Mesenchymal stem cell (in vitro differentiated cells and primary cell): ENCODE measurements around the gene LHX1.

Experiments used
- DNase-seq: peaks from one replicate; pipeline ENCODE4 v3.0.0-alpha.2; 2013
- H2AFZ ChIP-seq: one replicate; pipeline ENCODE4 v1.6.1; 2013; ENCODE audit warnings: low read depth, mild to moderate bottlenecking, control low read depth, inconsistent platforms, low read length, moderate library complexity
- H2AK5ac ChIP-seq: 2 replicates; pipeline ENCODE4 v1.6.1; 2013; ENCODE audit warnings: low read length, moderate library complexity, mild to moderate bottlenecking, inconsistent platforms; ENCODE audit not compliant: severe bottlenecking
- H2BK120ac ChIP-seq: one replicate; pipeline ENCODE4 v1.6.1; 2013; ENCODE audit warnings: low read depth, mild to moderate bottlenecking, inconsistent platforms, low read length, moderate library complexity
- H2BK12ac ChIP-seq, 2 experiments: one replicate each; pipeline ENCODE4 v1.6.1; 2013; ENCODE audit warnings: inconsistent platforms in 2 of 2, low read length in 2 of 2, mild to moderate bottlenecking in 2 of 2, moderate library complexity in 2 of 2, control low read depth in 1 of 2
- H2BK15ac ChIP-seq: one replicate; pipeline ENCODE4 v1.6.1; 2013; ENCODE audit warnings: mild to moderate bottlenecking, low read depth, inconsistent platforms; ENCODE audit not compliant: poor library complexity, severe bottlenecking
- H2BK5ac ChIP-seq: 2 replicates; pipeline ENCODE4 v1.6.1; 2013; ENCODE audit warnings: low read depth, mild to moderate bottlenecking, low read length, control low read depth, inconsistent platforms; ENCODE audit not compliant: poor library complexity, severe bottlenecking
- H3K14ac ChIP-seq, 2 experiments: one replicate each; pipeline ENCODE4 v1.6.1; 2013; ENCODE audit warnings: inconsistent platforms in 2 of 2, low read length in 2 of 2, control low read depth in 1 of 2, mild to moderate bottlenecking in 1 of 2, moderate library complexity in 1 of 2
- H3K18ac ChIP-seq, 2 experiments: one replicate each; pipeline ENCODE4 v1.6.1; 2013; ENCODE audit warnings: inconsistent platforms in 2 of 2, low read length in 2 of 2, control low read depth in 1 of 2, low read depth in 1 of 2, mild to moderate bottlenecking in 1 of 2
- H3K23ac ChIP-seq, 2 experiments: one replicate each; pipeline ENCODE4 v1.6.1; 2013; ENCODE audit warnings: inconsistent platforms in 2 of 2, low read length in 2 of 2, mild to moderate bottlenecking in 2 of 2, moderate library complexity in 2 of 2, control low read depth in 1 of 2
- H3K27ac ChIP-seq: 2 replicates; pipeline ENCODE4 v1.5.1; 2013; ENCODE audit warnings: mild to moderate bottlenecking, moderate library complexity, low read length, control low read depth, inconsistent platforms; ENCODE audit not compliant: poor library complexity, severe bottlenecking
- H3K27me3 ChIP-seq, 2 experiments: 2 replicates each; pipeline versions ENCODE4 v1.6.1 to v1.7.0; 2013; ENCODE audit warnings: low read length in 2 of 2, mild to moderate bottlenecking in 2 of 2, moderate library complexity in 2 of 2, control low read depth in 1 of 2, inconsistent platforms in 1 of 2; ENCODE audit not compliant: control insufficient read depth in 1 of 2, insufficient read depth in 1 of 2
- H3K36me3 ChIP-seq, 2 experiments: 2 replicates each; pipeline versions ENCODE4 v1.6.1 to v1.7.0; 2013; ENCODE audit warnings: low read length in 2 of 2, control low read depth in 1 of 2, inconsistent platforms in 1 of 2, low read depth in 1 of 2, mild to moderate bottlenecking in 1 of 2; ENCODE audit not compliant: insufficient read depth in 2 of 2, control insufficient read depth in 1 of 2
- H3K4ac ChIP-seq, 2 experiments: one replicate each; pipeline ENCODE4 v1.6.1; 2013; ENCODE audit warnings: inconsistent platforms in 2 of 2, low read length in 2 of 2, mild to moderate bottlenecking in 2 of 2, moderate library complexity in 2 of 2, control low read depth in 1 of 2, low read depth in 1 of 2
- H3K4me1 ChIP-seq: 2 replicates; pipeline ENCODE4 v1.6.1; 2013; ENCODE audit warnings: low read depth, low read length, control low read depth; ENCODE audit not compliant: control insufficient read depth, insufficient read depth
- H3K4me2 ChIP-seq: 2 replicates; pipeline ENCODE4 v1.6.1; 2013; ENCODE audit warnings: low read length, mild to moderate bottlenecking, inconsistent platforms; ENCODE audit not compliant: poor library complexity, severe bottlenecking
- H3K4me3 ChIP-seq, 2 experiments: 2 replicates each; pipeline versions ENCODE4 v1.5.1 to v1.7.0; 2013; ENCODE audit warnings: low read length in 2 of 2, mild to moderate bottlenecking in 2 of 2, control low read depth in 1 of 2, low read depth in 1 of 2; ENCODE audit not compliant: insufficient read depth in 1 of 2
- H3K79me1 ChIP-seq: replicated peaks from 2 replicates; pipeline ENCODE4 v1.6.1; 2013; ENCODE audit warnings: mild to moderate bottlenecking, control low read depth, low read length, inconsistent platforms; ENCODE audit not compliant: poor library complexity, severe bottlenecking
- H3K9ac ChIP-seq: 2 replicates; pipeline ENCODE4 v1.7.0; 2013; ENCODE audit warnings: mild to moderate bottlenecking, low read length, moderate library complexity
- H3K9me3 ChIP-seq: 2 replicates; pipeline ENCODE4 v1.7.0; 2013; ENCODE audit warnings: mild to moderate bottlenecking, low read length; ENCODE audit not compliant: control insufficient read depth
- H4K8ac ChIP-seq: one replicate; pipeline ENCODE4 v1.6.1; 2013; ENCODE audit warnings: inconsistent platforms, mild to moderate bottlenecking, low read length, moderate library complexity
- H4K91ac ChIP-seq: one replicate; pipeline ENCODE4 v1.6.1; 2013; ENCODE audit warnings: mild to moderate bottlenecking, low read length, inconsistent platforms
- WGBS: methylation state at CpG from one replicate; pipeline ENCODE4 v1.1.7; 2013; ENCODE audit warnings: mixed read lengths; 5-methylcytosine and 5-hydroxymethylcytosine counted together

LHX1 gene

GRCh38 chr17:36929851-36930582 is 7.3 kb upstream of the LHX1 start:
- H3K79me1 ChIP-seq: no peaks in the 10 kb centered on the region
- no peak overlapping the region for H2AK5ac ChIP-seq
- no peak for DNase-seq
- H2BK5ac ChIP-seq: no peak overlapping the region
- no peak overlapping the region for H3K23ac ChIP-seq
- H2BK15ac ChIP-seq: no peak overlapping the region
- no peak overlapping the region for H2BK12ac ChIP-seq
- WGBS: 74% methylated on average over 15 of the region's 16 CpGs
- H4K91ac ChIP-seq: no peak overlapping the region
- H3K4me1 ChIP-seq: peaks cover 32% of the 10 kb centered on the region
- H3K9ac ChIP-seq: no peak overlapping the region
- no peaks in the 10 kb centered on the region for H3K9me3 ChIP-seq
- no peak overlapping the region for H2BK120ac ChIP-seq
- no peak overlapping the region for H3K4ac ChIP-seq
- H3K14ac ChIP-seq: no peak overlapping the region
- H2AFZ ChIP-seq: no peak overlapping the region
- H4K8ac ChIP-seq: no peak overlapping the region
- no peaks in the 10 kb centered on the region for H3K36me3 ChIP-seq
- H3K18ac ChIP-seq: no peak overlapping the region
- no peak overlapping the region for H3K4me3 ChIP-seq
- H3K27ac ChIP-seq: no peak overlapping the region
- H3K27me3 ChIP-seq: peaks cover 61 to 96% of the 10 kb centered on the region in 2 experiments
- no peak overlapping the region for H3K4me2 ChIP-seq

GRCh38 chr17:36930583-36930900 is 6.7 kb upstream of the LHX1 start:
- no peak overlapping the region for H2AK5ac ChIP-seq
- H4K91ac ChIP-seq: no peak overlapping the region
- no peak overlapping the region for H3K18ac ChIP-seq
- H3K9me3 ChIP-seq: peaks cover 3% of the 10 kb centered on the region
- H3K79me1 ChIP-seq: no peaks in the 10 kb centered on the region
- H3K4me1 ChIP-seq: peaks cover 37% of the 10 kb centered on the region
- no peak overlapping the region for H3K23ac ChIP-seq
- H2BK5ac ChIP-seq: no peak overlapping the region
- no peak overlapping the region for H2BK15ac ChIP-seq
- DNase-seq: no peak
- no peaks in the 10 kb centered on the region for H3K36me3 ChIP-seq
- 83% methylated on average over 1 of the region's 1 CpG for WGBS
- no peak overlapping the region for H3K4me3 ChIP-seq
- H3K14ac ChIP-seq: no peak overlapping the region
- no peak overlapping the region for H3K9ac ChIP-seq
- H3K4me2 ChIP-seq: no peak overlapping the region
- peaks cover 66 to 97% of the 10 kb centered on the region in 2 experiments for H3K27me3 ChIP-seq
- no peak overlapping the region for H2AFZ ChIP-seq
- no peak overlapping the region for H2BK12ac ChIP-seq
- no peak overlapping the region for H4K8ac ChIP-seq
- H3K4ac ChIP-seq: no peak overlapping the region
- no peak overlapping the region for H3K27ac ChIP-seq
- no peak overlapping the region for H2BK120ac ChIP-seq

- H3K9me3 ChIP-seq: peaks cover 3% of the 10 kb centered on the region
These were observed 6.1 kb upstream of the LHX1 start for GRCh38 chr17:36931096-36931696.

GRCh38 chr17:36931697-36932382 is 5.4 kb upstream of the LHX1 start:
- WGBS: 37% methylated on average over 27 of the region's 30 CpGs
- no peak overlapping the region for H3K18ac ChIP-seq
- H3K4ac ChIP-seq: no peak overlapping the region

More at GRCh38 chr17:36931096-36931696, 6.1 kb upstream of the LHX1 start:
- H3K9ac ChIP-seq: no peak overlapping the region
- H3K36me3 ChIP-seq: no peaks in the 10 kb centered on the region
- H2BK15ac ChIP-seq: no peak overlapping the region
- H3K79me1 ChIP-seq: no peaks in the 10 kb centered on the region
- H2AK5ac ChIP-seq: no peak overlapping the region
- DNase-seq: no peak
- no peak overlapping the region for H3K23ac ChIP-seq
- no peak overlapping the region for H2BK120ac ChIP-seq
- no peak overlapping the region for H3K4me3 ChIP-seq
- no peak overlapping the region for H4K91ac ChIP-seq
- no peak overlapping the region for H3K4ac ChIP-seq
- H2AFZ ChIP-seq: no peak overlapping the region
- no peak overlapping the region for H2BK5ac ChIP-seq
- no peak overlapping the region for H3K4me2 ChIP-seq
- no peak overlapping the region for H2BK12ac ChIP-seq
- H3K27me3 ChIP-seq: peaks cover 73 to 97% of the 10 kb centered on the region in 2 experiments
- no peak overlapping the region for H3K18ac ChIP-seq
- WGBS: 63% methylated on average over 6 of the region's 7 CpGs
- H3K4me1 ChIP-seq: peaks cover 43% of the 10 kb centered on the region
- no peak overlapping the region for H4K8ac ChIP-seq
- no peak overlapping the region for H3K27ac ChIP-seq
- H3K14ac ChIP-seq: no peak overlapping the region

More at GRCh38 chr17:36931697-36932382, 5.4 kb upstream of the LHX1 start:
- peak overlapping the region in 1 of 2 experiments; percentile 53 for H3K4me3 ChIP-seq
- H3K23ac ChIP-seq: no peak overlapping the region
- no peaks in the 10 kb centered on the region for H3K36me3 ChIP-seq
- H2BK5ac ChIP-seq: no peak overlapping the region
- no peak overlapping the region for H4K8ac ChIP-seq
- no peak overlapping the region for H4K91ac ChIP-seq
- H2BK15ac ChIP-seq: no peak overlapping the region
- H3K14ac ChIP-seq: no peak overlapping the region
- no peaks in the 10 kb centered on the region for H3K79me1 ChIP-seq
- H3K9ac ChIP-seq: no peak overlapping the region
- H2AK5ac ChIP-seq: no peak overlapping the region
- H2BK120ac ChIP-seq: no peak overlapping the region
- H3K9me3 ChIP-seq: peaks cover 3% of the 10 kb centered on the region
- H3K27me3 ChIP-seq: peaks cover 79 to 99% of the 10 kb centered on the region in 2 experiments
- no peak overlapping the region for H2AFZ ChIP-seq
- H2BK12ac ChIP-seq: no peak overlapping the region
- no peak for DNase-seq
- H3K4me2 ChIP-seq: peak overlapping the region; percentile 27
- H3K27ac ChIP-seq: no peak overlapping the region
- H3K4me1 ChIP-seq: peaks cover 49% of the 10 kb centered on the region
